Activated B cell treated with CpG ODN at 0.5 μM for 24 hours (primary cell): ENCODE measurements around the gene RASL10B. TPM values are rescaled to one million over a fixed set of nuclear protein-coding genes. Genes with fewer than 3 reads are reported as not detected.

ENCODE experiments used
- ATAC-seq: fragments of 200-7000 bp; cut with Tn5 transposase; one replicate; pipeline ENCODE4 v1.10.0; 2021; ENCODE audit warnings: low read depth, mild to moderate bottlenecking, moderate library complexity
- CTCF ChIA-PET: fragments of 350-600 bp; sonication (Branson Sonifier 250); formaldehyde crosslinking; loops from one replicate; lab custom pipeline; 2021; ENCODE audit warnings: antibody characterized with exemption; lab: Charles Lee
- POLR2A ChIA-PET: fragments of 350-600 bp; sonication (Branson Sonifier 250); formaldehyde crosslinking; loops from one replicate; lab custom pipeline; 2021; ENCODE audit warnings: antibody characterized with exemption; lab: Charles Lee
- DNase-seq: peaks from one replicate; pipeline ENCODE4 v3.0.0; 2022
- H3K27ac Mint-ChIP-seq: one replicate; pipeline ENCODE4 v1.8.0; 2020; ENCODE audit warnings: mixed read lengths
- H3K27me3 Mint-ChIP-seq: one replicate; pipeline ENCODE4 v1.8.0; 2021; ENCODE audit warnings: mixed read lengths
- H3K36me3 Mint-ChIP-seq: one replicate; pipeline ENCODE4 v1.8.0; 2021; ENCODE audit warnings: low read depth, mixed read lengths
- H3K4me1 Mint-ChIP-seq: one replicate; pipeline ENCODE4 v1.8.0; 2021; ENCODE audit warnings: mixed read lengths
- H3K4me3 Mint-ChIP-seq: one replicate; pipeline ENCODE4 v1.8.0; 2020; ENCODE audit warnings: mild to moderate bottlenecking, mixed read lengths
- H3K9me3 Mint-ChIP-seq: one replicate; pipeline ENCODE4 v1.8.0; 2020; ENCODE audit warnings: mixed read lengths
- CTCF ChIP-seq: fragments of 200-600 bp; IDR thresholded peaks from one replicate; pipeline ENCODE4 v1.8.0; 2022; ENCODE audit warnings: antibody characterized with exemption, mild to moderate bottlenecking
- intact Hi-C: fragments of 100-400 bp; cut with micrococcal nuclease; formaldehyde crosslinking; loops from one replicate; pipeline ENCODE4 v1.15.1; 2024
- total RNA-seq: library from RNA; stranded (reverse); gene quantifications from 2 replicates; pipeline ENCODE4 v1.2.3, GENCODE V29; 2022

The RASL10B gene
- total RNA-seq, 1 donor from 2014 or later, result 0.31 TPM

GRCh38 chr17:35726127-35726952, 5.1 kb upstream of the RASL10B start:
- ChIA-PET CTCF (interaction anchor here (1.5 kb wide), 1 partner anchor 21 kb away, joined by 5 read pairs; no protein-coding TSS in a partner anchor), POLR2A (no interaction called here)
- H3K4me1 Mint-ChIP-seq, result peaks cover 11% of the 10 kb centered on the region
- intact Hi-C loops, result no loop called here
- ATAC-seq, result no peak
- DNase-seq, result no peak
- TF ChIP-seq CTCF, result no peak
- peaks cover 10% of the 10 kb centered on the region for H3K27me3 Mint-ChIP-seq
- peaks cover 54% of the 10 kb centered on the region for H3K36me3 Mint-ChIP-seq
- no peaks in the 10 kb centered on the region for H3K9me3 Mint-ChIP-seq
- H3K4me3 Mint-ChIP-seq, result no peak overlapping the region
- H3K27ac Mint-ChIP-seq, result no peak overlapping the region

- Mint-ChIP-seq H3K27me3 (peaks cover 10% of the 10 kb centered on the region), H3K4me1 (peaks cover 12% of the 10 kb centered on the region), H3K27ac (no peak overlapping the region), H3K36me3 (peaks cover 54% of the 10 kb centered on the region), H3K9me3 (no peaks in the 10 kb centered on the region), H3K4me3 (no peak overlapping the region)
- no peak for TF ChIP-seq CTCF
- no peak for ATAC-seq
- CTCF ChIA-PET, result interaction anchor here (1.0 to 1.5 kb wide), 2 partner anchors 20 to 37 kb away, joined by 3 to 5 read pairs; no protein-coding TSS in a partner anchor
- POLR2A ChIA-PET, result no interaction called here
- no peak for DNase-seq
- intact Hi-C loops, result no loop called here
Observed at GRCh38 chr17:35726953-35727460, 4.4 kb upstream of the RASL10B start.

DNA sequence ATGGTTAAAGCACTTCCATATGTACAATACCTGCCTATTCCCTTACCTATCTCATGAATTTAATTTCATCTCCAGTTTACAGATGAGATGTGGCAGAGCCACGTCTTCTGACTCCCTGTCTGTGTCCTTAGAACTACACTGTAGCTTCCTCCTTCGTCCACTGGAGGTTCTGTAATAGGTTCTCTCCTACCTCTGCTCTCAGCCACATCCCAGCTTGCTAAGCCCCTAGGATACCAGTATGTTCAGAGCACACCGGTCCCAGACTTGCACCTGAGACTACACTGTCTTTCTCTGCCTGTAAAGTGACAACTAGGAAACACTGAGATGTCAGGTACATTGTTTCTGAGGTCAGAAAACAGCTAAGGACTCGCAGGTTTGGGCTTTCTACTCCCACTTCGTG, 3.8 kb upstream of the RASL10B start:
- H3K36me3 Mint-ChIP-seq, result peaks cover 51% of the 10 kb centered on the region
- no peak overlapping the region for H3K27ac Mint-ChIP-seq
- H3K27me3 Mint-ChIP-seq, result peaks cover 10% of the 10 kb centered on the region
- ChIA-PET CTCF (interaction anchor here (1.0 to 1.5 kb wide), 2 partner anchors 20 to 37 kb away, joined by 3 to 5 read pairs; no protein-coding TSS in a partner anchor), POLR2A (no interaction called here)
- intact Hi-C loops, result no loop called here
- no peak for TF ChIP-seq CTCF
- no peak for ATAC-seq
- no peak for DNase-seq
- H3K4me3 Mint-ChIP-seq, result no peak overlapping the region
- peaks cover 14% of the 10 kb centered on the region for H3K4me1 Mint-ChIP-seq
- H3K9me3 Mint-ChIP-seq, result no peaks in the 10 kb centered on the region

DNA sequence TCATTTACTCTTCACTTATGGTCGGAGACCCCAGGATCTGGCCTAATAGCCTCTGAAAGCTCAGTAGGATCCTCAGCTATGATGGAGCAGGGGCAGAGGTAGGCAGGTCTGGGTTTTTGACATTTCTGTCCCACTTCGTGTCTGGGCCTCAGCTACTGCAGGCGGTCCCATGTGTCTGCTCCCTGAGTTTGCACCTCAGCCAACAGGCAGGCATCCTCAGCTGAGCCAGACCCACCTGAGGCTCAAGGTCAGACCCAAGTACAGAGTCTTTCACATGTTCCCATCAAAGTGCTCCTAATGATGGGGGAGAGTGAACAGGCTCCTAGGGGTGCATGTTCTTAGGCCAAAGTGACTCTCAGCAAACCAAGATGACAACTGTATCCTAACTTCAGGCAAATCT, 2.9 kb upstream of the RASL10B start:
- no peak for ATAC-seq
- Mint-ChIP-seq H3K4me3 (no peak overlapping the region), H3K36me3 (peaks cover 42% of the 10 kb centered on the region), H3K27ac (no peak overlapping the region), H3K9me3 (no peaks in the 10 kb centered on the region), H3K4me1 (peaks cover 14% of the 10 kb centered on the region), H3K27me3 (peaks cover 10% of the 10 kb centered on the region)
- no peak for TF ChIP-seq CTCF
- no peak for DNase-seq
- CTCF ChIA-PET, result interaction anchor here (1.0 kb wide), 1 partner anchor 19 kb away, joined by 4 read pairs; no protein-coding TSS in a partner anchor
- intact Hi-C loops, result no loop called here
- POLR2A ChIA-PET, result interaction anchor here (0.6 kb wide), 1 partner anchor 160 kb away, joined by 3 read pairs; no protein-coding TSS in a partner anchor

GRCh38 chr17:35729405-35729833, 2.0 kb upstream of the RASL10B start:
- no peak for DNase-seq
- no peak overlapping the region for H3K4me3 Mint-ChIP-seq
- intact Hi-C loops, result no loop called here
- H3K27ac Mint-ChIP-seq, result no peak overlapping the region
- H3K9me3 Mint-ChIP-seq, result no peaks in the 10 kb centered on the region
- peaks cover 10% of the 10 kb centered on the region for H3K27me3 Mint-ChIP-seq
- peaks cover 14% of the 10 kb centered on the region for H3K4me1 Mint-ChIP-seq
- H3K36me3 Mint-ChIP-seq, result peaks cover 33% of the 10 kb centered on the region
- ATAC-seq, result no peak
- ChIA-PET POLR2A (no interaction called here), CTCF (no interaction called here)
- no peak for TF ChIP-seq CTCF
